Keratinocyte (primary cell): ENCODE measurements around the gene CUL3. TPM values are rescaled to one million over a fixed set of nuclear protein-coding genes. Genes with fewer than 3 reads are reported as not detected.

Experiments used
- DNase-seq: peaks from one replicate; pipeline ENCODE4 v3.0.0-alpha.2; 2011; ENCODE audit warnings: low read depth, missing footprints, low spot score
- FAIRE-seq: peaks from 2 replicates; lab custom pipeline; 2011; peaks lifted over from hg19 to GRCh38; lab: Jason Lieb, UNC
- H2AFZ ChIP-seq: 2 replicates; pipeline ENCODE4 v1.6.0; 2012; ENCODE audit warnings: low read length, control low read depth, inconsistent platforms; ENCODE audit not compliant: control insufficient read depth
- H3K27ac ChIP-seq: 2 replicates; pipeline ENCODE4 v1.5.1; 2011; ENCODE audit warnings: low read length; ENCODE audit not compliant: control insufficient read depth, insufficient read depth
- H3K27me3 ChIP-seq: 3 replicates; pipeline ENCODE4 v1.6.0; 2011; ENCODE audit warnings: low read length; ENCODE audit not compliant: control insufficient read depth, insufficient read depth; ENCODE audit errors: extremely low read depth
- H3K36me3 ChIP-seq, 2 experiments: 2 replicates in 1 of 2; 3 replicates in 1 of 2; pipeline ENCODE4 v1.5.1; 2011; ENCODE audit warnings: low read length in 2 of 2, mild to moderate bottlenecking in 1 of 2; ENCODE audit not compliant: control insufficient read depth in 2 of 2, insufficient read depth in 2 of 2; ENCODE audit errors: extremely low read depth in 1 of 2
- H3K4me1 ChIP-seq: 3 replicates; pipeline ENCODE4 v1.5.1; 2011; ENCODE audit warnings: low read length; ENCODE audit not compliant: control insufficient read depth, insufficient read depth; ENCODE audit errors: extremely low read depth
- H3K4me2 ChIP-seq: 3 replicates; pipeline ENCODE4 v1.6.0; 2011; ENCODE audit warnings: low read depth, low read length; ENCODE audit not compliant: control insufficient read depth, insufficient read depth; ENCODE audit errors: extremely low read depth
- H3K4me3 ChIP-seq, 3 experiments: fragments of 200-600 bp in 1 of 3; sonication (generic) in 1 of 3; 2 replicates in 2 of 3; 3 replicates in 1 of 3; pipeline ENCODE4 v1.5.1; 2011 to 2016; ENCODE audit warnings: low read length in 3 of 3, mild to moderate bottlenecking in 3 of 3, control low read depth in 2 of 3, inconsistent platforms in 1 of 3, low read depth in 1 of 3, mixed read lengths in 1 of 3, mixed run types in 1 of 3, moderate library complexity in 1 of 3; ENCODE audit not compliant: control insufficient read depth in 2 of 3, insufficient read depth in 2 of 3; ENCODE audit errors: extremely low read depth in 1 of 3
- H3K79me2 ChIP-seq: 2 replicates; pipeline ENCODE4 v1.6.0; 2012; ENCODE audit warnings: low read length; ENCODE audit not compliant: control insufficient read depth, insufficient read depth
- H3K9ac ChIP-seq: 3 replicates; pipeline ENCODE4 v1.6.0; 2011; ENCODE audit warnings: low read length; ENCODE audit not compliant: control insufficient read depth, insufficient read depth; ENCODE audit errors: extremely low read depth
- H3K9me1 ChIP-seq: 3 replicates; pipeline ENCODE4 v1.6.0; 2011; ENCODE audit warnings: low read length; ENCODE audit not compliant: control insufficient read depth, insufficient read depth; ENCODE audit errors: extremely low read depth
- H3K9me3 ChIP-seq: 2 replicates; pipeline ENCODE4 v1.5.1; 2012; ENCODE audit warnings: low read depth, low read length; ENCODE audit not compliant: control insufficient read depth
- H4K20me1 ChIP-seq: 3 replicates; pipeline ENCODE4 v1.6.0; 2011; ENCODE audit warnings: low read length; ENCODE audit not compliant: control insufficient read depth, insufficient read depth; ENCODE audit errors: extremely low read depth
- CTCF ChIP-seq, 3 experiments: IDR thresholded peaks in 1 of 3; conservative IDR thresholded peaks in 1 of 3; optimal IDR thresholded peaks in 1 of 3; 2 replicates in 2 of 3; 3 replicates in 1 of 3; pipeline versions ENCODE3 to v1.5.1; 2011; ENCODE audit warnings: low read length in 3 of 3, mild to moderate bottlenecking in 3 of 3, moderate library complexity in 2 of 3, control low read depth in 1 of 3, inconsistent platforms in 1 of 3; ENCODE audit not compliant: insufficient read depth in 2 of 3; ENCODE audit errors: extremely low read depth in 1 of 3
- EZH2 ChIP-seq: IDR thresholded peaks from one replicate; pipeline ENCODE4 v1.6.1; 2012; ENCODE audit warnings: inconsistent platforms, mild to moderate bottlenecking, low read length, moderate library complexity
- dilution Hi-C: fragments of 300-500 bp; cut with MboI; formaldehyde crosslinking; loops from one replicate; pipeline ENCODE4 v1.7.0; 2020; ENCODE audit warnings: low sequenced_read_pairs; ENCODE audit not compliant: extremely low pct_ligation_motif_present
- polyA plus RNA-seq, 5 experiments: library from polyadenylated mRNA; depleted of rRNA in 3 of 5; stranded (reverse) in 3 of 5; stranded (forward) in 1 of 5; unstranded in 1 of 5; fragments of >200 nt; gene quantifications; 1 replicate in 1 of 5; 2 replicates in 3 of 5; 3 replicates in 1 of 5; pipeline versions ENCODE4 v1.2.1 to v1.2.3, GENCODE V29; 2011 to 2012; ENCODE audit warnings: missing spikeins in 2 of 5, low read depth in 1 of 5, low replicate concordance in 1 of 5

Gene CUL3
- polyA plus RNA-seq, 1 donor (not counting 4 experiments of a cell fraction or from before 2014, with no cell fraction given): 71.7 TPM

- H4K20me1 ChIP-seq: no peaks in the 10 kb centered on the region
- no peaks in the 10 kb centered on the region for H3K27me3 ChIP-seq
- TF ChIP-seq EZH2: no peak
- TF ChIP-seq CTCF (optimal IDR thresholded peaks at IDR 0.05 in 1 of 3, IDR thresholded peaks at IDR 0.05 in 1 of 3, conservative IDR thresholded peaks at IDR 0.05 in 1 of 3; ENCODE audit: extremely low read depth in 1 of 3, insufficient read depth in 2 of 3, low read length in 3 of 3): no peak
- H3K36me3 ChIP-seq: no peaks in the 10 kb centered on the region
- H3K27ac ChIP-seq: no peak overlapping the region
- no peak overlapping the region for H3K4me3 ChIP-seq
- DNase-seq (no peak), FAIRE-seq (no peak)
- H3K4me2 ChIP-seq: no peak overlapping the region
- no peak overlapping the region for H3K9ac ChIP-seq
- H3K4me1 ChIP-seq: no peaks in the 10 kb centered on the region
- H3K9me1 ChIP-seq: no peaks in the 10 kb centered on the region
- H3K79me2 ChIP-seq: no peaks in the 10 kb centered on the region
- H3K9me3 ChIP-seq: no peaks in the 10 kb centered on the region
- no peak overlapping the region for H2AFZ ChIP-seq
- dilution Hi-C loops: no loop called here
Measured at GRCh38 chr2:224429441-224429810, 155.7 kb downstream of the CUL3 start.

- TF ChIP-seq CTCF (optimal IDR thresholded peaks at IDR 0.05 in 1 of 3, IDR thresholded peaks at IDR 0.05 in 1 of 3, conservative IDR thresholded peaks at IDR 0.05 in 1 of 3; ENCODE audit: extremely low read depth in 1 of 3, insufficient read depth in 2 of 3, low read length in 3 of 3) (no peak), EZH2 (no peak)
- no peak overlapping the region for H3K9ac ChIP-seq
- DNase-seq (no peak), FAIRE-seq (no peak)
- no peak overlapping the region for H3K4me2 ChIP-seq
- no peak overlapping the region for H3K4me3 ChIP-seq
- dilution Hi-C loops: no loop called here
- no peaks in the 10 kb centered on the region for H3K4me1 ChIP-seq
- no peaks in the 10 kb centered on the region for H3K79me2 ChIP-seq
- no peaks in the 10 kb centered on the region for H3K9me3 ChIP-seq
- no peaks in the 10 kb centered on the region for H3K27me3 ChIP-seq
- H2AFZ ChIP-seq: no peak overlapping the region
- no peak overlapping the region for H3K27ac ChIP-seq
- no peaks in the 10 kb centered on the region for H3K36me3 ChIP-seq
- H3K9me1 ChIP-seq: no peaks in the 10 kb centered on the region
- H4K20me1 ChIP-seq: no peaks in the 10 kb centered on the region
Measured at GRCh38 chr2:224428787-224429440, 156.2 kb downstream of the CUL3 start.
